ENCODE results near the gene PTGER1. TPM values are rescaled to one million over a fixed set of nuclear protein-coding genes. Genes with fewer than 3 reads are reported as not detected.

The PTGER1 gene
- total and polyA plus RNA-seq, 9 of the 15 experiments (the other 6 are each of a cell fraction or from before 2014, with no cell fraction given) = 0.06 to 0.36 (median 0.31) TPM; not detected in 5

GRCh38 chr19:14507704-14508542 is 32.8 kb upstream of the PTGER1 start:
- CTCF ChIA-PET (ENCODE audit: low intra/inter-chr PET ratio) = interaction anchor here (0.6 kb wide), 1 partner anchor 11 kb away, joined by 3 read pairs; no protein-coding TSS in a partner anchor
- H4K20me1 ChIP-seq (replicated peaks; ENCODE audit: control insufficient read depth, insufficient read depth, low read length) = no peaks in the 10 kb centered on the region; the same call in 1 of the 2 replicates
- WGBS (ENCODE audit: insufficient coverage, low coverage, missing lambda C conversion rate) = 26% methylated on average over 12 of the region's 12 CpGs
- POLR2A ChIA-PET = interaction anchor here (2.5 to 7.5 kb wide), 2 partner anchors 8 to 11 kb away, joined by 11 to 70 read pairs; partner anchors contain the start of gene DNAJB1
- H3K4me1 ChIP-seq (replicated peaks in 1 of 2; ENCODE audit: control insufficient read depth in 2 of 2, insufficient read depth in 2 of 2, low read length in 2 of 2) = peaks cover 28 to 38% of the 10 kb centered on the region in 2 experiments
- H3K4me2 ChIP-seq (ENCODE audit: insufficient read depth, low read length) = peak overlapping the region; percentile 14; the same call in 1 of the 2 replicates
- H3K36me3 ChIP-seq (ENCODE audit: control insufficient read depth, insufficient read depth, low read length) = no peaks in the 10 kb centered on the region
- peak in 2 of 4 experiments; percentile 38 to 67 for DNase-seq (ENCODE audit: extremely low read depth in 1 of 4, low spot score in 3 of 4)
- H2AFZ ChIP-seq (ENCODE audit: low read depth, low read length) = 0 out of 2 replicates have a peak overlapping the region, but pooled peaks have one; percentile 11
- no peak overlapping the region for H3K4me3 ChIP-seq
- peak; percentile 78 for FAIRE-seq
- no TSS peak for BruUV-seq (replicated peaks)
- peak; percentile 56 for ATAC-seq
- H3K27ac ChIP-seq (ENCODE audit: extremely low read depth, low read depth, low read length) = peak overlapping the region; percentile 53; the same call in 2 of the 3 replicates
- H3K9me3 ChIP-seq (replicated peaks; ENCODE audit: control insufficient read depth, insufficient read depth, low read depth, low read length) = no peaks in the 10 kb centered on the region
- in situ Hi-C loops (cut with MboI) = no loop called here
- intact Hi-C loops (cut with micrococcal nuclease) = no loop called here
- H3K9ac ChIP-seq (ENCODE audit: insufficient read depth in 1 of 2, low read depth in 2 of 2, low read length in 2 of 2) = no peak overlapping the region; a peak in 1 of 4 replicates
- H3K9me1 ChIP-seq (ENCODE audit: control insufficient read depth, insufficient read depth, low read length) = no peaks in the 10 kb centered on the region
- no peaks in the 10 kb centered on the region for H3K79me2 ChIP-seq (ENCODE audit: control insufficient read depth, insufficient read depth, low read length)
- H3K27me3 ChIP-seq (ENCODE audit: control insufficient read depth in 2 of 2, insufficient read depth in 2 of 2, low read length in 2 of 2) = no peaks in the 10 kb centered on the region
- TF ChIP-seq JUND (IDR thresholded peaks at IDR 0.05; ENCODE audit: borderline replicate concordance, low read depth, low read length) = peak; percentile 51
- no peak; the same call in 2 of the 3 replicates for TF ChIP-seq JUND (tag; IDR thresholded peaks at IDR 0.05; ENCODE audit: borderline replicate concordance, low read depth, low read length)
- TF ChIP-seq, protein P1, sequence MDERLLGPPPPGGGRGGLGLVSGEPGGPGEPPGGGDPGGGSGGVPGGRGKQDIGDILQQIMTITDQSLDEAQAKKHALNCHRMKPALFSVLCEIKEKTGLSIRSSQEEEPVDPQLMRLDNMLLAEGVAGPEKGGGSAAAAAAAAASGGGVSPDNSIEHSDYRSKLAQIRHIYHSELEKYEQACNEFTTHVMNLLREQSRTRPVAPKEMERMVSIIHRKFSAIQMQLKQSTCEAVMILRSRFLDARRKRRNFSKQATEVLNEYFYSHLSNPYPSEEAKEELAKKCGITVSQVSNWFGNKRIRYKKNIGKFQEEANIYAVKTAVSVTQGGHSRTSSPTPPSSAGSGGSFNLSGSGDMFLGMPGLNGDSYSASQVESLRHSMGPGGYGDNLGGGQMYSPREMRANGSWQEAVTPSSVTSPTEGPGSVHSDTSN (CRISPR knock-in tag; IDR thresholded peaks at IDR 0.05; ENCODE audit: low read depth) = no peak
- TF ChIP-seq, protein P1 (tag; conservative IDR thresholded peaks at IDR 0.05; ENCODE audit: low read depth) = peak; percentile 38; the same call in 1 of the 2 replicates
- no peak for TF ChIP-seq PRDM10 (IDR thresholded peaks at IDR 0.05; ENCODE audit: partially characterized antibody)
- peak; percentile 28 for TF ChIP-seq PML (IDR thresholded peaks at IDR 0.05; ENCODE audit: low read length)
- no peak for TF ChIP-seq ZNF785 (CRISPR knock-in tag; IDR thresholded peaks at IDR 0.05)
- TF ChIP-seq NR2C1 (IDR thresholded peaks at IDR 0.05) = peak; percentile 65
- TF ChIP-seq NR2C1 (tag; IDR thresholded peaks at IDR 0.05) = peak; percentile 71; the same call in 1 of the 2 replicates
- peak; percentile 14; the same call in 1 of the 2 replicates for TF ChIP-seq CC2D1A (IDR thresholded peaks at IDR 0.05)
- peak; percentile 26 for TF ChIP-seq TBP (optimal IDR thresholded peaks at IDR 0.05; ENCODE audit: low read depth, low read length)
- TF ChIP-seq ZNF354B (CRISPR knock-in tag; IDR thresholded peaks at IDR 0.05) = no peak
- peak; percentile 42; the same call in 1 of the 2 replicates for TF ChIP-seq FOXM1 (IDR thresholded peaks at IDR 0.05; ENCODE audit: low read depth)
- no peak for TF ChIP-seq FOXM1 (CRISPR knock-in tag; IDR thresholded peaks at IDR 0.05; ENCODE audit: low read depth)
- peak; percentile 43; the same call in 1 of the 2 replicates for TF ChIP-seq HES1 (IDR thresholded peaks at IDR 0.05; ENCODE audit: low read depth)
